HEK293 (cell line): ENCODE results near the gene ENO3.

ENCODE experiments used
- CTCF ChIA-PET: fragments of 350-600 bp; formaldehyde crosslinking; extraction: SDS; loops from one replicate; lab custom pipeline; 2021; ENCODE audit warnings: antibody characterized with exemption; lab: Yijun Ruan, JAX
- POLR2A ChIA-PET: fragments of 300-600 bp; formaldehyde crosslinking; extraction: SDS; loops from one replicate; lab custom pipeline; 2020; ENCODE audit warnings: antibody characterized with exemption, inconsistent platforms; lab: Yijun Ruan, JAX
- H3K27ac ChIP-seq: fragments of 200-500 bp; sonication (Bioruptor generic); 2 replicates; pipeline ENCODE4 v1.5.1; 2014; ENCODE audit warnings: low read depth, low read length, control low read depth, inconsistent platforms; ENCODE audit errors: extremely low read depth
- H3K36me3 ChIP-seq, 2 experiments: fragments of 200-500 bp in 1 of 2; sonication (Bioruptor generic) in 1 of 2; 1 replicate in 1 of 2; 2 replicates in 1 of 2; pipeline ENCODE4 v1.5.1; 2014 to 2017; ENCODE audit warnings: inconsistent platforms in 2 of 2, low read length in 2 of 2; ENCODE audit not compliant: control insufficient read depth in 2 of 2, insufficient read depth in 1 of 2
- H3K4me1 ChIP-seq: fragments of 200-500 bp; sonication (Bioruptor generic); 2 replicates; pipeline ENCODE4 v1.5.1; 2014; ENCODE audit warnings: mild to moderate bottlenecking, low read length, inconsistent platforms; ENCODE audit not compliant: control insufficient read depth, insufficient read depth
- H3K4me3 ChIP-seq: 2 replicates; pipeline ENCODE4 v1.5.1; 2011; ENCODE audit warnings: low read depth, mild to moderate bottlenecking, control low read depth, low read length, moderate library complexity
- H3K9me3 ChIP-seq: fragments of 200-500 bp; sonication (Bioruptor generic); 2 replicates; pipeline ENCODE4 v1.5.1; 2014; ENCODE audit warnings: low read depth, low read length, inconsistent platforms; ENCODE audit not compliant: control insufficient read depth, insufficient read depth
- BCL6B ChIP-seq: fragments of 450-650 bp; formaldehyde crosslinking; IDR thresholded peaks from 2 replicates; pipeline ENCODE4 v1.5.1; 2017; ENCODE audit warnings: missing biosample characterization, missing genetic modification characterization
- GFI1B ChIP-seq: fragments of 450-650 bp; formaldehyde crosslinking; IDR thresholded peaks from 2 replicates; pipeline ENCODE4 v1.5.1; 2016; ENCODE audit warnings: missing biosample characterization, missing genetic modification characterization
- KLF16 ChIP-seq: fragments of 450-650 bp; formaldehyde crosslinking; IDR thresholded peaks from 2 replicates; pipeline ENCODE4 v1.5.1; 2017; ENCODE audit warnings: missing biosample characterization, missing genetic modification characterization
- KLF17 ChIP-seq: fragments of 450-650 bp; formaldehyde crosslinking; IDR thresholded peaks from 2 replicates; pipeline ENCODE4 v1.5.1; 2016; ENCODE audit warnings: missing biosample characterization, missing genetic modification characterization
- PATZ1 ChIP-seq: fragments of 450-650 bp; formaldehyde crosslinking; IDR thresholded peaks from 2 replicates; pipeline ENCODE4 v1.5.1; 2016; ENCODE audit warnings: missing biosample characterization, missing genetic modification characterization
- RBAK ChIP-seq: fragments of 450-650 bp; formaldehyde crosslinking; IDR thresholded peaks from 2 replicates; pipeline ENCODE4 v1.5.1; 2016; ENCODE audit warnings: missing biosample characterization, missing genetic modification characterization
- SETDB1 ChIP-seq: IDR thresholded peaks from one replicate; pipeline ENCODE4 v1.6.1; 2017; ENCODE audit warnings: mild to moderate bottlenecking, low read length, moderate library complexity, mixed read lengths; ENCODE audit not compliant: insufficient read length
- SP2 ChIP-seq: fragments of 450-650 bp; formaldehyde crosslinking; IDR thresholded peaks from 2 replicates; pipeline ENCODE4 v1.5.1; 2016; ENCODE audit warnings: missing biosample characterization, missing genetic modification characterization
- YY1 ChIP-seq: fragments of 450-650 bp; formaldehyde crosslinking; IDR thresholded peaks from 2 replicates; pipeline ENCODE4 v1.5.1; 2018; ENCODE audit warnings: missing biosample characterization, missing genetic modification characterization
- ZBTB11 ChIP-seq: fragments of 450-650 bp; formaldehyde crosslinking; conservative IDR thresholded peaks from 2 replicates; pipeline ENCODE4 v1.5.1; 2016; ENCODE audit warnings: low read depth, missing biosample characterization, missing genetic modification characterization
- ZBTB21 ChIP-seq: fragments of 450-650 bp; formaldehyde crosslinking; IDR thresholded peaks from 2 replicates; pipeline ENCODE4 v1.5.1; 2017; ENCODE audit warnings: missing biosample characterization, missing genetic modification characterization
- ZFHX2 ChIP-seq: fragments of 450-650 bp; formaldehyde crosslinking; conservative IDR thresholded peaks from 2 replicates; pipeline ENCODE4 v1.5.1; 2016; ENCODE audit warnings: missing biosample characterization, missing genetic modification characterization
- ZFP69B ChIP-seq: fragments of 450-650 bp; formaldehyde crosslinking; IDR thresholded peaks from 2 replicates; pipeline ENCODE4 v1.5.1; 2016; ENCODE audit warnings: missing biosample characterization, missing genetic modification characterization
- ZNF114 ChIP-seq: fragments of 450-650 bp; formaldehyde crosslinking; IDR thresholded peaks from 2 replicates; pipeline ENCODE4 v1.5.0; 2017; ENCODE audit warnings: missing biosample characterization, missing genetic modification characterization
- ZNF140 ChIP-seq: fragments of 450-650 bp; formaldehyde crosslinking; IDR thresholded peaks from 2 replicates; pipeline ENCODE4 v1.5.1; 2016; ENCODE audit warnings: missing biosample characterization, missing genetic modification characterization
- ZNF335 ChIP-seq: fragments of 450-650 bp; formaldehyde crosslinking; conservative IDR thresholded peaks from 2 replicates; pipeline ENCODE4 v1.5.1; 2016; ENCODE audit warnings: missing biosample characterization, missing genetic modification characterization
- ZNF404 ChIP-seq: fragments of 450-650 bp; formaldehyde crosslinking; IDR thresholded peaks from 2 replicates; pipeline ENCODE4 v1.5.1; 2017; ENCODE audit warnings: missing biosample characterization, missing genetic modification characterization
- ZNF423 ChIP-seq: fragments of 450-650 bp; formaldehyde crosslinking; IDR thresholded peaks from 2 replicates; pipeline ENCODE4 v1.5.1; 2016; ENCODE audit warnings: missing biosample characterization, missing genetic modification characterization
- ZNF426 ChIP-seq: fragments of 450-650 bp; formaldehyde crosslinking; IDR thresholded peaks from 2 replicates; pipeline ENCODE4 v1.5.1; 2017; ENCODE audit warnings: missing biosample characterization, missing genetic modification characterization, mild to moderate bottlenecking, inconsistent platforms, moderate library complexity
- ZNF514 ChIP-seq: fragments of 450-650 bp; formaldehyde crosslinking; IDR thresholded peaks from 2 replicates; pipeline ENCODE4 v1.5.1; 2016; ENCODE audit warnings: missing biosample characterization, missing genetic modification characterization
- ZNF544 ChIP-seq: fragments of 450-650 bp; formaldehyde crosslinking; IDR thresholded peaks from 2 replicates; pipeline ENCODE4 v1.5.0; 2017; ENCODE audit warnings: missing biosample characterization, missing genetic modification characterization
- ZNF571 ChIP-seq: fragments of 450-650 bp; formaldehyde crosslinking; IDR thresholded peaks from 2 replicates; pipeline ENCODE4 v1.5.0; 2017; ENCODE audit warnings: missing biosample characterization, missing genetic modification characterization
- ZNF600 ChIP-seq: fragments of 450-650 bp; formaldehyde crosslinking; IDR thresholded peaks from 2 replicates; pipeline ENCODE4 v1.5.1; 2016; ENCODE audit warnings: missing biosample characterization, missing genetic modification characterization
- ZNF629 ChIP-seq: fragments of 450-650 bp; formaldehyde crosslinking; IDR thresholded peaks from 2 replicates; pipeline ENCODE4 v1.5.1; 2017; ENCODE audit warnings: missing biosample characterization, missing genetic modification characterization
- ZNF677 ChIP-seq: fragments of 450-650 bp; IDR thresholded peaks from 2 replicates; pipeline ENCODE4 v1.5.0; 2018; ENCODE audit warnings: missing biosample characterization, mild to moderate bottlenecking, missing genetic modification characterization, moderate library complexity
- TF ChIP-seq, protein P1 (sequence below): fragments of 450-650 bp; formaldehyde crosslinking; IDR thresholded peaks from 2 replicates; pipeline ENCODE4 v1.5.1; 2016; ENCODE audit warnings: missing biosample characterization, missing genetic modification characterization

ENO3 gene

GRCh38 chr17:4965311-4965986, 14.5 kb downstream of the ENO3 start (continued):
- TF ChIP-seq ZBTB11 (tag by site-specific recombination), result 0 out of 2 replicates have a peak, but pooled peaks have one; percentile 31

- peak overlapping the region; percentile 70 for H3K4me3 ChIP-seq
- peaks cover 15% of the 10 kb centered on the region for H3K4me1 ChIP-seq
- POLR2A ChIA-PET, result interaction anchor here (0.6 to 11.3 kb wide), 28 partner anchors 11 to 299 kb away, joined by 3 to 358 read pairs (median 4); partner anchors contain the start of genes CAMTA2, ENO3, GP1BA and INCA1
- H3K36me3 ChIP-seq, result peaks cover 24 to 32% of the 10 kb centered on the region in 2 experiments
- peak overlapping the region; percentile 97 for H3K27ac ChIP-seq
- peaks cover 3% of the 10 kb centered on the region; the same call in 1 of the 2 replicates for H3K9me3 ChIP-seq
- CTCF ChIA-PET, result interaction anchor here (0.5 to 4.0 kb wide), 14 partner anchors 10 to 312 kb away, joined by 3 to 22 read pairs (median 5); partner anchors contain the start of gene CAMTA2
- TF ChIP-seq RBAK (no peak), SP2 (peak; percentile 100), ZNF571 (tag by site-specific recombination) (no peak), GFI1B (0 out of 2 replicates have a peak, but pooled peaks have one; percentile 21), ZFP69B (tag by site-specific recombination) (peak; percentile 48; the same call in 1 of the 2 replicates), BCL6B (tag by site-specific recombination) (no peak), SETDB1 (peak; percentile 7), ZNF426 (tag by site-specific recombination) (no peak), ZNF114 (tag by site-specific recombination) (no peak), ZNF677 (no peak), ZNF423 (peak; percentile 77; the same call in 1 of the 2 replicates), ZFHX2 (tag by site-specific recombination) (0 out of 2 replicates have a peak, but pooled peaks have one; percentile 20), ZNF514 (tag by site-specific recombination) (no peak), PATZ1 (tag by site-specific recombination) (peak; percentile 75), ZNF404 (tag by site-specific recombination) (no peak), ZNF629 (tag by site-specific recombination) (peak; percentile 40), ZNF600 (tag by site-specific recombination) (peak; percentile 72), YY1 (tag by site-specific recombination) (no peak), KLF17 (tag by site-specific recombination) (no peak; the same call in 1 of the 2 replicates), ZNF140 (no peak), ZNF544 (tag by site-specific recombination) (no peak), ZBTB21 (tag by site-specific recombination) (peak; percentile 38; the same call in 1 of the 2 replicates), ZNF335 (tag by site-specific recombination) (no peak; the same call in 1 of the 2 replicates), KLF16 (tag by site-specific recombination) (peak; percentile 32; the same call in 1 of the 2 replicates)
- TF ChIP-seq, protein P1, sequence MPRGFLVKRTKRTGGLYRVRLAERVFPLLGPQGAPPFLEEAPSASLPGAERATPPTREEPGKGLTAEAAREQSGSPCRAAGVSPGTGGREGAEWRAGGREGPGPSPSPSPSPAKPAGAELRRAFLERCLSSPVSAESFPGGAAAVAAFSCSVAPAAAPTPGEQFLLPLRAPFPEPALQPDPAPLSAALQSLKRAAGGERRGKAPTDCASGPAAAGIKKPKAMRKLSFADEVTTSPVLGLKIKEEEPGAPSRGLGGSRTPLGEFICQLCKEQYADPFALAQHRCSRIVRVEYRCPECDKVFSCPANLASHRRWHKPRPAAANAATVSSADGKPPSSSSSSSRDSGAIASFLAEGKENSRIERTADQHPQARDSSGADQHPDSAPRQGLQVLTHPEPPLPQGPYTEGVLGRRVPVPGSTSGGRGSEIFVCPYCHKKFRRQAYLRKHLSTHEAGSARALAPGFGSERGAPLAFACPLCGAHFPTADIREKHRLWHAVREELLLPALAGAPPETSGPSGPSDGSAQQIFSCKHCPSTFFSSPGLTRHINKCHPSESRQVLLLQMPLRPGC (tag by site-specific recombination), result 0 out of 2 replicates have a peak, but pooled peaks have one; percentile 10
Measured at GRCh38 chr17:4966844-4967538, 16.1 kb downstream of the ENO3 start.
